A673 (cell line): ENCODE measurements around the gene ABCB1. TPM values are rescaled to one million over a fixed set of nuclear protein-coding genes. Genes with fewer than 3 reads are reported as not detected.

Experiments used
- BruUV-seq: library from RNA; stranded (reverse); fragments of 400-500 nt; replicated peaks from 2 replicates; lab custom pipeline; 2021; lab: Mats Ljungman, UMichigan
- CTCF ChIA-PET: fragments of 300-600 bp; sonication (Branson Sonifier 250); formaldehyde crosslinking; loops from one replicate; lab custom pipeline; 2022; ENCODE audit warnings: antibody characterized with exemption; lab: Charles Lee
- POLR2A ChIA-PET: fragments of 300-600 bp; sonication (Branson Sonifier 250); formaldehyde crosslinking; loops from one replicate; lab custom pipeline; 2022; ENCODE audit warnings: antibody characterized with exemption; ENCODE audit not compliant: low non-redundant PET; lab: Charles Lee
- DNase-seq: peaks from one replicate; pipeline ENCODE4 v3.0.0-alpha.2; 2015; ENCODE audit warnings: low spot score
- H3K27ac ChIP-seq: fragments of 200-600 bp; sonication (generic); 2 replicates; pipeline ENCODE4 v1.5.1; 2016; ENCODE audit warnings: mixed run types, low read depth, mild to moderate bottlenecking, mixed read lengths, antibody characterized with exemption, low read length; ENCODE audit not compliant: poor library complexity, severe bottlenecking
- H3K27me3 ChIP-seq: fragments of 200-600 bp; sonication (generic); replicated peaks from 2 replicates; pipeline ENCODE4 v1.6.1; 2017; ENCODE audit warnings: mixed run types, low read depth, mild to moderate bottlenecking, mixed read lengths, antibody characterized with exemption, low read length; ENCODE audit not compliant: insufficient read depth, poor library complexity
- H3K36me3 ChIP-seq: fragments of 200-600 bp; sonication (generic); 2 replicates; pipeline ENCODE4 v1.6.1; 2016; ENCODE audit warnings: mixed run types, mild to moderate bottlenecking, mixed read lengths, antibody characterized with exemption, low read length; ENCODE audit not compliant: insufficient read depth, poor library complexity, severe bottlenecking
- H3K4me1 ChIP-seq: fragments of 200-600 bp; sonication (generic); 2 replicates; pipeline ENCODE4 v1.6.1; 2017; ENCODE audit warnings: mixed run types, mild to moderate bottlenecking, mixed read lengths, antibody characterized with exemption, low read length; ENCODE audit not compliant: insufficient read depth, poor library complexity, severe bottlenecking
- H3K4me3 ChIP-seq: fragments of 200-600 bp; sonication (generic); 2 replicates; pipeline ENCODE4 v1.5.1; 2016; ENCODE audit warnings: low read depth, mixed run types, mild to moderate bottlenecking, mixed read lengths, low read length; ENCODE audit not compliant: poor library complexity, severe bottlenecking
- H3K9me3 ChIP-seq: fragments of 200-600 bp; sonication (generic); 2 replicates; pipeline ENCODE4 v1.6.1; 2016; ENCODE audit warnings: mixed run types, low read depth, mild to moderate bottlenecking, mixed read lengths, antibody characterized with exemption, low read length; ENCODE audit not compliant: poor library complexity, severe bottlenecking
- CTCF ChIP-seq: fragments of 300-800, 200-600 bp; sonication (generic); conservative IDR thresholded peaks from 2 replicates; pipeline ENCODE4 v1.5.1; 2017; ENCODE audit warnings: low read depth, mild to moderate bottlenecking, antibody characterized with exemption, low read length, moderate library complexity, mixed read lengths
- EZH2 ChIP-seq: fragments of 200-600 bp; sonication (generic); IDR thresholded peaks from 2 replicates; pipeline ENCODE4 v1.6.1; 2017; ENCODE audit warnings: borderline replicate concordance, low read depth, mild to moderate bottlenecking, mixed read lengths, antibody characterized with exemption, low read length; ENCODE audit not compliant: poor library complexity, severe bottlenecking
- intact Hi-C: fragments of 100-400 bp; cut with micrococcal nuclease; formaldehyde crosslinking; loops from one replicate; pipeline ENCODE4 v1.10.0; 2022; ENCODE audit not compliant: unreplicated experiment
- total RNA-seq: library from RNA; stranded (reverse); gene quantifications from 2 replicates; pipeline ENCODE4 v1.2.3, GENCODE V29; 2021

Gene ABCB1
- total RNA-seq, 1 experiment from 2014 or later: not detected

GRCh38 chr7:87543623-87544022 lies 57.1 kb downstream of the ABCB1 start:
- Histone ChIP-seq H3K4me3 (no peak overlapping the region), H3K4me1 (no peaks in the 10 kb centered on the region), H3K27ac (no peak overlapping the region), H3K36me3 (no peaks in the 10 kb centered on the region), H3K9me3 (no peaks in the 10 kb centered on the region), H3K27me3 (no peaks in the 10 kb centered on the region)
- no TSS peak for BruUV-seq
- no peak for DNase-seq
- POLR2A ChIA-PET: no interaction called here
- intact Hi-C loops: no loop called here
- CTCF ChIA-PET: no interaction called here
- TF ChIP-seq EZH2: no peak
- no peak for TF ChIP-seq CTCF

DNA sequence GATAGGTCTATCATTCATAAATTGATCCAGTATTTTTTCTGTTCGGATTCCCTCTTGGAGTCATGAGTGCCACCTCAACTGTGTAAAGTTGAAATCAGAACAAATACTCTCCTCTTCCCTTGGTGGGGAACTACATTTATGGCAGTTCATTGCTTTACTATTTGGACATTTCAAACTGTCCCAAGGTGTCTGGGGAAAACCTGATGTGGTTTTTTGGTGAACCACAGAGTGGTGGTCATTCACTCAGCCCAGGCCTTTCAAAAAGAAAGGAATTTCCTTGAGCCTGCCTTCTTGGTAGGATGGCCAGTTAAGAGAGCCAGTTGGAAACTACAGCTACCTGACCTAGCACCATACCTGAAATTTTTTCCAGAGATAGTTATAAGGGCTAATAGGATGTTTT lies 59.0 kb downstream of the ABCB1 start:
- H3K4me1 ChIP-seq: no peaks in the 10 kb centered on the region
- H3K27me3 ChIP-seq: no peaks in the 10 kb centered on the region
- no peak overlapping the region for H3K4me3 ChIP-seq
- intact Hi-C loops: no loop called here
- TF ChIP-seq CTCF (no peak), EZH2 (no peak)
- no peak for DNase-seq
- H3K9me3 ChIP-seq: no peaks in the 10 kb centered on the region
- POLR2A ChIA-PET: interaction anchor here (0.6 kb wide), 1 partner anchor 623 kb away, joined by 3 read pairs; no protein-coding TSS in a partner anchor
- CTCF ChIA-PET: no interaction called here
- H3K36me3 ChIP-seq: no peaks in the 10 kb centered on the region
- H3K27ac ChIP-seq: no peak overlapping the region
- BruUV-seq: no TSS peak

GRCh38 chr7:87538052-87538451 lies 62.6 kb downstream of the ABCB1 start:
- ChIA-PET POLR2A (no interaction called here), CTCF (no interaction called here)
- intact Hi-C loops: no loop called here
- no peak for TF ChIP-seq CTCF
- TF ChIP-seq EZH2: no peak
- no peak for DNase-seq
- Histone ChIP-seq H3K4me3 (no peak overlapping the region), H3K9me3 (no peaks in the 10 kb centered on the region), H3K27ac (no peak overlapping the region), H3K4me1 (no peaks in the 10 kb centered on the region), H3K27me3 (peaks cover 8% of the 10 kb centered on the region), H3K36me3 (no peaks in the 10 kb centered on the region)
- BruUV-seq: no TSS peak
